Gastrocnemius medialis (tissue), 4 donors: Measurements from ENCODE around the gene OR2T10.

Experiments used
- POLR2A ChIP-seq, 2 donors: fragments of 450-650 bp; IDR thresholded peaks; one replicate each; pipeline ENCODE4 v1.6.1; 2017; ENCODE audit warnings: antibody characterized with exemption in 2 of 2, mild to moderate bottlenecking in 2 of 2, moderate library complexity in 2 of 2
- TF ChIP-seq, protein P1 (sequence below), 5 experiments: fragments of 450-650 bp in 3 of 5; fragments of 200-600 bp in 2 of 5; sonication (generic) in 2 of 5; IDR thresholded peaks in 4 of 5; conservative IDR thresholded peaks in 1 of 5; 1 replicate in 4 of 5; 2 replicates in 1 of 5; pipeline ENCODE4 v1.5.1; 2016 to 2019; ENCODE audit warnings: antibody characterized with exemption in 5 of 5, mild to moderate bottlenecking in 3 of 5, moderate library complexity in 3 of 5

DNA sequence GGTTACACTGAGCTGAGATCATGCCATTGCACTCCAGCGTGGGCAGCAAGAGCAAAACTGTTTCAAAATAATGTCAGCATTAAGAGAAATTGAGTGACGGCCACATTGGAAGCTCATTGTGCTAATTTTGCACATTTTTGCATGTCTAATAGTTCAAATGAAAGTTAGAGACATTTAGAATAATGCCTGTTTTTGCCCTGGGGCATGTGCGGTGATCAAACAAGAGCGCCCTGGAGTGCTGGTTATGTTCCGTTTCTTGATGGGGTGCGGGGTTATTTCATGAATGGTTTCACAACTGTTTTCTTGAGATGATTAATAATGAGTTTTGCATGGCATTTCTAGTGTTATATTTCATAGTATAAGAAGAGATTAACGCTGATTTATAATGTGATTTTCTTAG lies 24.3 kb upstream of the OR2T10 start:
- TF ChIP-seq, protein P1, sequence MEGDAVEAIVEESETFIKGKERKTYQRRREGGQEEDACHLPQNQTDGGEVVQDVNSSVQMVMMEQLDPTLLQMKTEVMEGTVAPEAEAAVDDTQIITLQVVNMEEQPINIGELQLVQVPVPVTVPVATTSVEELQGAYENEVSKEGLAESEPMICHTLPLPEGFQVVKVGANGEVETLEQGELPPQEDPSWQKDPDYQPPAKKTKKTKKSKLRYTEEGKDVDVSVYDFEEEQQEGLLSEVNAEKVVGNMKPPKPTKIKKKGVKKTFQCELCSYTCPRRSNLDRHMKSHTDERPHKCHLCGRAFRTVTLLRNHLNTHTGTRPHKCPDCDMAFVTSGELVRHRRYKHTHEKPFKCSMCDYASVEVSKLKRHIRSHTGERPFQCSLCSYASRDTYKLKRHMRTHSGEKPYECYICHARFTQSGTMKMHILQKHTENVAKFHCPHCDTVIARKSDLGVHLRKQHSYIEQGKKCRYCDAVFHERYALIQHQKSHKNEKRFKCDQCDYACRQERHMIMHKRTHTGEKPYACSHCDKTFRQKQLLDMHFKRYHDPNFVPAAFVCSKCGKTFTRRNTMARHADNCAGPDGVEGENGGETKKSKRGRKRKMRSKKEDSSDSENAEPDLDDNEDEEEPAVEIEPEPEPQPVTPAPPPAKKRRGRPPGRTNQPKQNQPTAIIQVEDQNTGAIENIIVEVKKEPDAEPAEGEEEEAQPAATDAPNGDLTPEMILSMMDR (IDR thresholded peaks at IDR 0.05 in 4 of 5, conservative IDR thresholded peaks at IDR 0.05 in 1 of 5): no peak
- no peak for TF ChIP-seq POLR2A (IDR thresholded peaks at IDR 0.05)
